ENCODE measurements around the gene RC3H2. TPM values are rescaled to one million over a fixed set of nuclear protein-coding genes. Genes with fewer than 3 reads are reported as not detected.

Gene RC3H2
- total and polyA plus RNA-seq, 2 of the 8 experiments (the other 6 are each of a cell fraction or from before 2014, with no cell fraction given) = 11.2 to 38.4 TPM

DNA sequence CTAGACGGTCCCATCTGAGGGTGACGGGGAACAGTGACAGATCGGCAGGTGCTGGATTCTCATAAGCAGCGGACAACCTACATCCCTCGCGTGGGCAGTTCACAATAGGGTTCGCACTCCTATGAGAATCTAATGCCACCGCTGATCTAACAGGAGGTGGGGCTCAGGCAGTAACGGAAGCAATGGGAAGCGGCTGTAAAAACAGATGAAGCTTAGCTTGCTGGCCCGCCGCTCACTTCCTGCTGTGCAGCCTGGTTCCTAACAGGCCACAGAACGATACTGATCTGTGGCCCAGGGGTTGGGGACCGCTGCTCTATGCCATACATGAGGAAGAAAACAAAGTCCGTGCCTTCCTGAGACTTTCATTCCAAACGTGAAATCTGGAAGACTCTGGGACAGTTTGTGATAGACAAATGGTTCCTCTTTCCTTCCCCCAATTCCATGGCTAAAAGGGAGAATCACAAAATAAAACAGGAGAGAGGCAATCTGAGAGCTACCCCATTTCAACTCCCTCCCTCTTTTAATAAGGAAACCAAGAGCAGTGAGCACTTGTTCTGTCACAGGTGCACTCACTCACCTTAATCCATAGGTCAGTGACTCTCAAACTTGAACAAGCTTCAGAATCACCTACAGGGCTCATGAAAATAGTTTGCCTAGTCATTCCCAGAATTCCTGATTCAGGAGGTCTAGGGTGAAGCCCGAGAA, 88.8 kb downstream of the RC3H2 start:
- H4K20me1 ChIP-seq (replicated peaks in 1 of 2; ENCODE audit: control insufficient read depth in 1 of 2, insufficient read depth in 2 of 2, low read length in 2 of 2) = no peaks in the 10 kb centered on the region
- no peaks in the 10 kb centered on the region for H3K4me1 ChIP-seq (replicated peaks in 1 of 4; ENCODE audit: control insufficient read depth in 3 of 4, insufficient read depth in 4 of 4, low read length in 3 of 4)
- ChIA-PET POLR2A (ENCODE audit: partially characterized antibody) (interaction anchor here (1.3 to 1.8 kb wide), 3 partner anchors 11 to 19 kb away, joined by 3 to 5 read pairs (median 5); partner anchors contain the start of gene PDCL), CTCF (ENCODE audit: partially characterized antibody) (interaction anchor here (0.7 kb wide), 1 partner anchor 602 kb away, joined by 3 read pairs; no protein-coding TSS in a partner anchor)
- H3K14ac ChIP-seq (ENCODE audit: insufficient read length) = no peak overlapping the region
- no peak overlapping the region for H3K4me2 ChIP-seq (ENCODE audit: insufficient read depth in 1 of 2, low read depth in 2 of 2, low read length in 2 of 2)
- no peak overlapping the region for H2BK120ac ChIP-seq (replicated peaks; ENCODE audit: low read depth, low read length)
- H3K23me2 ChIP-seq (ENCODE audit: low read depth, low read length) = no peaks in the 10 kb centered on the region
- H2BK5ac ChIP-seq (ENCODE audit: low read depth, low read length) = no peak overlapping the region
- H4K91ac ChIP-seq (replicated peaks; ENCODE audit: insufficient read length, low read length) = no peak overlapping the region
- H3K79me1 ChIP-seq (ENCODE audit: low read depth, low read length) = no peaks in the 10 kb centered on the region
- H3K79me2 ChIP-seq (ENCODE audit: control insufficient read depth in 1 of 2, insufficient read depth in 2 of 2, low read length in 2 of 2) = no peaks in the 10 kb centered on the region
- H3K9me3 ChIP-seq (ENCODE audit: insufficient read depth in 2 of 2, low read depth in 1 of 2, low read length in 1 of 2) = no peaks in the 10 kb centered on the region
- H3K4ac ChIP-seq (replicated peaks; ENCODE audit: insufficient read length, low read depth, low read length) = no peak overlapping the region
- H2AFZ ChIP-seq (ENCODE audit: low read length) = no peak overlapping the region
- no peak overlapping the region for H3K18ac ChIP-seq (ENCODE audit: extremely low read depth, low read length)
- no peak overlapping the region for H2BK20ac ChIP-seq (ENCODE audit: low read length)
- peaks cover 3 to 20% (median 11%) of the 10 kb centered on the region in 4 experiments; a peak in 7 of 8 replicates for H3K36me3 ChIP-seq (ENCODE audit: control insufficient read depth in 2 of 4, insufficient read depth in 4 of 4, low read length in 3 of 4)
- H2BK15ac ChIP-seq (ENCODE audit: low read length) = no peak overlapping the region
- no peak for DNase-seq (ENCODE audit: low read depth in 1 of 2, low spot score in 2 of 2)
- H3K4me3 ChIP-seq (ENCODE audit: extremely low read depth in 1 of 4, insufficient read depth in 2 of 4, low read depth in 3 of 4, low read length in 4 of 4) = no peak overlapping the region
- H3K9ac ChIP-seq (replicated peaks in 1 of 4; ENCODE audit: extremely low read depth in 1 of 4, low read depth in 3 of 4, low read length in 3 of 4) = no peak overlapping the region
- WGBS, 2 experiments (ENCODE audit: extremely low coverage in 1 of 2, insufficient coverage in 1 of 2, insufficient read length in 1 of 2, insufficient replicate concordance in 2 of 2, low coverage in 1 of 2, low lambda C conversion rate in 2 of 2, missing lambda C conversion rate in 1 of 2) = 92% methylated on average over 17 of the region's 17 CpGs; no CpG with 5 or more reads in 1 of the 2 experiments
- H3K56ac ChIP-seq (replicated peaks; ENCODE audit: insufficient read length, low read depth, low read length) = no peak overlapping the region
- H4K5ac ChIP-seq (ENCODE audit: insufficient read length, low read depth, low read length) = no peak overlapping the region
- H3K23ac ChIP-seq (ENCODE audit: insufficient read length) = no peak overlapping the region
- no peak overlapping the region for H3K27ac ChIP-seq (ENCODE audit: low read depth, low read length)
- H3K27me3 ChIP-seq (replicated peaks in 1 of 4; ENCODE audit: control insufficient read depth in 3 of 4, extremely low read depth in 1 of 4, insufficient read depth in 3 of 4, low read length in 3 of 4) = no peaks in the 10 kb centered on the region
- H2AK5ac ChIP-seq (ENCODE audit: low read depth, low read length) = no peak overlapping the region
- no peak overlapping the region for H2BK12ac ChIP-seq (ENCODE audit: low read depth, low read length)
- no peak overlapping the region for H4K8ac ChIP-seq (ENCODE audit: extremely low read depth, insufficient read depth, low read length)
- FAIRE-seq = no peak
- TF ChIP-seq SIRT6 (IDR thresholded peaks at IDR 0.05; ENCODE audit: low read length) = no peak
- TF ChIP-seq TEAD4 (IDR thresholded peaks at IDR 0.05; ENCODE audit: low read depth, low read length) = no peak
- TF ChIP-seq FOSL1 (IDR thresholded peaks at IDR 0.05; ENCODE audit: insufficient read depth, low read depth, low read length) = no peak
- no peak for TF ChIP-seq BACH1 (IDR thresholded peaks at IDR 0.05; ENCODE audit: low read length)
- TF ChIP-seq PHF8 (conservative IDR thresholded peaks at IDR 0.05; ENCODE audit: low read depth, low read length) = no peak
- no peak for TF ChIP-seq NRF1 (IDR thresholded peaks at IDR 0.05; ENCODE audit: low read depth, low read length)
- no peak for TF ChIP-seq HDAC6 (IDR thresholded peaks at IDR 0.05; ENCODE audit: low read depth, low read length)
- no peak for TF ChIP-seq RNF2 (IDR thresholded peaks at IDR 0.05; ENCODE audit: borderline replicate concordance, low read depth, low read length, missing control alignments, poor library complexity, severe bottlenecking)
- TF ChIP-seq TCF12 (IDR thresholded peaks at IDR 0.05; ENCODE audit: low read depth, low read length) = no peak
- no peak for TF ChIP-seq KDM4A (IDR thresholded peaks at IDR 0.05; ENCODE audit: low read depth, low read length, severe bottlenecking)
- TF ChIP-seq, protein P1, sequence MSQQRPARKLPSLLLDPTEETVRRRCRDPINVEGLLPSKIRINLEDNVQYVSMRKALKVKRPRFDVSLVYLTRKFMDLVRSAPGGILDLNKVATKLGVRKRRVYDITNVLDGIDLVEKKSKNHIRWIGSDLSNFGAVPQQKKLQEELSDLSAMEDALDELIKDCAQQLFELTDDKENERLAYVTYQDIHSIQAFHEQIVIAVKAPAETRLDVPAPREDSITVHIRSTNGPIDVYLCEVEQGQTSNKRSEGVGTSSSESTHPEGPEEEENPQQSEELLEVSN (IDR thresholded peaks at IDR 0.05) = no peak
- no peak for TF ChIP-seq BCL11A (IDR thresholded peaks at IDR 0.05; ENCODE audit: low read depth in 2 of 2, low read length in 2 of 2)
